Measurements from ENCODE around the gene MBD3L2B.
"Not testable (repeated sequence)": the region's sequence is repeated elsewhere in the genome, so short reads cannot be mapped to it uniquely, and the experiment has no call there.

Gene MBD3L2B

GRCh38 chr19:7021331-7021730 is at the start of gene MBD3L2B:
TSS of gene MBD3L2B (minus strand) at chr19:7021431. CDS start at chr19:7021397, 34 bp downstream.
- DNase-seq (ENCODE audit: low read depth), result not testable (repeated sequence)

GRCh38 chr19:7069904-7070226 is 48.6 kb upstream of the MBD3L2B start:
- no peak for DNase-seq (ENCODE audit: low read depth)

More at GRCh38 chr19:7021331-7021730, at the start of gene MBD3L2B:
- H3K4me3 ChIP-seq (ENCODE audit: low read depth, low read length), result not testable (repeated sequence)

GRCh38 chr19:7069042-7069903 is 48.0 kb upstream of the MBD3L2B start, which contains the start of gene ZNF557:
TSS of gene ZNF557 (plus strand) at chr19:7069703. CDS start at chr19:7075075, 5,372 bp downstream.
- peak; percentile 86 for DNase-seq (ENCODE audit: low read depth)
- peak within 1 kb of the TSS; percentile 89 for H3K4me3 ChIP-seq (ENCODE audit: low read depth, low read length)

More at GRCh38 chr19:7069904-7070226, 48.6 kb upstream of the MBD3L2B start:
- H3K4me3 ChIP-seq (ENCODE audit: low read depth, low read length), result peak overlapping the region; percentile 89

- H3K4me3 ChIP-seq (ENCODE audit: low read depth, low read length), result peak overlapping the region; percentile 26
- no peak for DNase-seq (ENCODE audit: low read depth)
These were observed 47.4 kb upstream of the MBD3L2B start for GRCh38 chr19:7068599-7068998.

GRCh38 chr19:7067716-7068115 is 46.5 kb upstream of the MBD3L2B start:
- DNase-seq (ENCODE audit: low read depth), result no peak

GRCh38 chr19:7067122-7067521 is 45.9 kb upstream of the MBD3L2B start:
- H3K4me3 ChIP-seq (ENCODE audit: low read depth, low read length); DNase-seq (ENCODE audit: low read depth): not testable (repeated sequence)

More at GRCh38 chr19:7067716-7068115, 46.5 kb upstream of the MBD3L2B start:
- no peak overlapping the region for H3K4me3 ChIP-seq (ENCODE audit: low read depth, low read length)

GRCh38 chr19:7063764-7064418 is 42.7 kb upstream of the MBD3L2B start:
- no peak for DNase-seq (ENCODE audit: low read depth)

GRCh38 chr19:7063339-7063738 is 42.1 kb upstream of the MBD3L2B start:
- DNase-seq (ENCODE audit: low read depth), result no peak
- no peak overlapping the region for H3K4me3 ChIP-seq (ENCODE audit: low read depth, low read length)

More at GRCh38 chr19:7063764-7064418, 42.7 kb upstream of the MBD3L2B start:
- H3K4me3 ChIP-seq (ENCODE audit: low read depth, low read length), result no peak overlapping the region

GRCh38 chr19:7059977-7060376 is 38.7 kb upstream of the MBD3L2B start:
- DNase-seq (ENCODE audit: low read depth); H3K4me3 ChIP-seq (ENCODE audit: low read depth, low read length): not testable (repeated sequence)

- DNase-seq (ENCODE audit: low read depth); H3K4me3 ChIP-seq (ENCODE audit: low read depth, low read length): not testable (repeated sequence)
These were observed 37.3 kb upstream of the MBD3L2B start, which contains the start of gene MBD3L3 for GRCh38 chr19:7058576-7058975. TSS of gene MBD3L3 (minus strand) at chr19:7058676. CDS start at chr19:7058605, 71 bp downstream.

- DNase-seq (ENCODE audit: low read depth); H3K4me3 ChIP-seq (ENCODE audit: low read depth, low read length): not testable (repeated sequence)
These were observed 35.1 kb upstream of the MBD3L2B start for GRCh38 chr19:7056371-7056770.

- not testable (repeated sequence) for H3K4me3 ChIP-seq (ENCODE audit: low read depth, low read length); DNase-seq (ENCODE audit: low read depth)
These were observed 34.4 kb upstream of the MBD3L2B start for GRCh38 chr19:7055679-7056078.

GRCh38 chr19:7054635-7055368 is 33.6 kb upstream of the MBD3L2B start:
- not testable (repeated sequence) for H3K4me3 ChIP-seq (ENCODE audit: low read depth, low read length); DNase-seq (ENCODE audit: low read depth)

GRCh38 chr19:7052896-7053295 is 31.7 kb upstream of the MBD3L2B start:
- DNase-seq (ENCODE audit: low read depth), result not testable (repeated sequence)

GRCh38 chr19:7051421-7051820 is 30.2 kb upstream of the MBD3L2B start:
- not testable (repeated sequence) for H3K4me3 ChIP-seq (ENCODE audit: low read depth, low read length); DNase-seq (ENCODE audit: low read depth)

More at GRCh38 chr19:7052896-7053295, 31.7 kb upstream of the MBD3L2B start:
- H3K4me3 ChIP-seq (ENCODE audit: low read depth, low read length), result not testable (repeated sequence)

GRCh38 chr19:7049021-7049420 is 27.8 kb upstream of the MBD3L2B start, which contains the start of gene MBD3L2:
TSS of gene MBD3L2 (plus strand) at chr19:7049321. CDS start at chr19:7049374, 53 bp downstream.
- not testable (repeated sequence) for DNase-seq (ENCODE audit: low read depth); H3K4me3 ChIP-seq (ENCODE audit: low read depth, low read length)

GRCh38 chr19:7041563-7041962 is 20.3 kb upstream of the MBD3L2B start:
- not testable (repeated sequence) for DNase-seq (ENCODE audit: low read depth)

GRCh38 chr19:7040079-7040478 is 18.8 kb upstream of the MBD3L2B start, which contains the start of gene MBD3L4:
TSS of gene MBD3L4 (minus strand) at chr19:7040179. CDS start at chr19:7040144, 35 bp downstream.
- not testable (repeated sequence) for DNase-seq (ENCODE audit: low read depth); H3K4me3 ChIP-seq (ENCODE audit: low read depth, low read length)

More at GRCh38 chr19:7041563-7041962, 20.3 kb upstream of the MBD3L2B start:
- H3K4me3 ChIP-seq (ENCODE audit: low read depth, low read length), result not testable (repeated sequence)

GRCh38 chr19:7030278-7030677 is 9.0 kb upstream of the MBD3L2B start, which contains the start of gene MBD3L5:
TSS of gene MBD3L5 (plus strand) at chr19:7030578. CDS start at chr19:7030612, 34 bp downstream.
- DNase-seq (ENCODE audit: low read depth); H3K4me3 ChIP-seq (ENCODE audit: low read depth, low read length): not testable (repeated sequence)

All from skeletal muscle cell (primary cell).